ENCODE data around the gene OSBPL7. TPM values are rescaled to one million over a fixed set of nuclear protein-coding genes. Genes with fewer than 3 reads are reported as not detected.

OSBPL7 gene
- total and polyA plus RNA-seq, 2 of the 13 experiments (the other 11 are each of a cell fraction or from before 2014, with no cell fraction given), result 4.7 to 6.6 TPM

GRCh38 chr17:47850692-47851573 is 29.3 kb upstream of the OSBPL7 start, which contains the start of gene SP6 (continued):
- TF ChIP-seq, protein P1, sequence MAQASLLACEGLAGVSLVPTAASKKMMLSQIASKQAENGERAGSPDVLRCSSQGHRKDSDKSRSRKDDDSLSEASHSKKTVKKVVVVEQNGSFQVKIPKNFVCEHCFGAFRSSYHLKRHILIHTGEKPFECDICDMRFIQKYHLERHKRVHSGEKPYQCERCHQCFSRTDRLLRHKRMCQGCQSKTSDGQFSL (CRISPR knock-in tag; IDR thresholded peaks at IDR 0.05), result no peak
- TF ChIP-seq JUN (CRISPR knock-in tag; IDR thresholded peaks at IDR 0.05) (no peak), DPF2 (CRISPR knock-in tag; IDR thresholded peaks at IDR 0.05; ENCODE audit: borderline replicate concordance, low read depth) (0 out of 2 replicates have a peak, but pooled peaks have one; percentile 30), HNRNPK (IDR thresholded peaks at IDR 0.05; ENCODE audit: low read depth, low read length, poor library complexity, severe bottlenecking) (peak; percentile 77), RAD21 (CRISPR knock-in tag; IDR thresholded peaks at IDR 0.05) (peak; percentile 76), ZNF841 (CRISPR knock-in tag; IDR thresholded peaks at IDR 0.05; ENCODE audit: borderline replicate concordance) (no peak), NR0B2 (CRISPR knock-in tag; IDR thresholded peaks at IDR 0.05) (0 out of 2 replicates have a peak, but pooled peaks have one; percentile 23), SNAI1 (CRISPR knock-in tag; IDR thresholded peaks at IDR 0.05; ENCODE audit: borderline replicate concordance) (no peak), ZNF230 (CRISPR knock-in tag; IDR thresholded peaks at IDR 0.05) (peak; percentile 51; the same call in 1 of the 2 replicates), LBX2 (CRISPR knock-in tag; IDR thresholded peaks at IDR 0.05; ENCODE audit: borderline replicate concordance) (no peak), CEBPG (CRISPR knock-in tag; IDR thresholded peaks at IDR 0.05) (0 out of 2 replicates have a peak, but pooled peaks have one; percentile 4), MTF2 (CRISPR knock-in tag; IDR thresholded peaks at IDR 0.05; ENCODE audit: borderline replicate concordance) (peak; percentile 98), SP140L (CRISPR knock-in tag; IDR thresholded peaks at IDR 0.05; ENCODE audit: borderline replicate concordance) (0 out of 2 replicates have a peak, but pooled peaks have one; percentile 38), ZNF343 (CRISPR knock-in tag; IDR thresholded peaks at IDR 0.05) (peak; percentile 55; the same call in 1 of the 2 replicates), KDM4B (CRISPR knock-in tag; IDR thresholded peaks at IDR 0.05) (no peak), DRAP1 (CRISPR knock-in tag; IDR thresholded peaks at IDR 0.05) (peak; percentile 76), YEATS2 (CRISPR knock-in tag; IDR thresholded peaks at IDR 0.05; ENCODE audit: borderline replicate concordance) (peak; percentile 59; the same call in 1 of the 2 replicates), ZNF333 (CRISPR knock-in tag; IDR thresholded peaks at IDR 0.05; ENCODE audit: borderline replicate concordance) (no peak)
- TF ChIP-seq, protein P2, sequence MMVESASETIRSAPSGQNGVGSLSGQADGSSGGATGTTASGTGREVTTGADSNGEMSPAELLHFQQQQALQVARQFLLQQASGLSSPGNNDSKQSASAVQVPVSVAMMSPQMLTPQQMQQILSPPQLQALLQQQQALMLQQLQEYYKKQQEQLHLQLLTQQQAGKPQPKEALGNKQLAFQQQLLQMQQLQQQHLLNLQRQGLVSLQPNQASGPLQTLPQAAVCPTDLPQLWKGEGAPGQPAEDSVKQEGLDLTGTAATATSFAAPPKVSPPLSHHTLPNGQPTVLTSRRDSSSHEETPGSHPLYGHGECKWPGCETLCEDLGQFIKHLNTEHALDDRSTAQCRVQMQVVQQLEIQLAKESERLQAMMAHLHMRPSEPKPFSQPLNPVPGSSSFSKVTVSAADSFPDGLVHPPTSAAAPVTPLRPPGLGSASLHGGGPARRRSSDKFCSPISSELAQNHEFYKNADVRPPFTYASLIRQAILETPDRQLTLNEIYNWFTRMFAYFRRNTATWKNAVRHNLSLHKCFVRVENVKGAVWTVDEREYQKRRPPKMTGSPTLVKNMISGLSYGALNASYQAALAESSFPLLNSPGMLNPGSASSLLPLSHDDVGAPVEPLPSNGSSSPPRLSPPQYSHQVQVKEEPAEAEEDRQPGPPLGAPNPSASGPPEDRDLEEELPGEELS (CRISPR knock-in tag; IDR thresholded peaks at IDR 0.05), result peak; percentile 46
- TF ChIP-seq, protein P3, sequence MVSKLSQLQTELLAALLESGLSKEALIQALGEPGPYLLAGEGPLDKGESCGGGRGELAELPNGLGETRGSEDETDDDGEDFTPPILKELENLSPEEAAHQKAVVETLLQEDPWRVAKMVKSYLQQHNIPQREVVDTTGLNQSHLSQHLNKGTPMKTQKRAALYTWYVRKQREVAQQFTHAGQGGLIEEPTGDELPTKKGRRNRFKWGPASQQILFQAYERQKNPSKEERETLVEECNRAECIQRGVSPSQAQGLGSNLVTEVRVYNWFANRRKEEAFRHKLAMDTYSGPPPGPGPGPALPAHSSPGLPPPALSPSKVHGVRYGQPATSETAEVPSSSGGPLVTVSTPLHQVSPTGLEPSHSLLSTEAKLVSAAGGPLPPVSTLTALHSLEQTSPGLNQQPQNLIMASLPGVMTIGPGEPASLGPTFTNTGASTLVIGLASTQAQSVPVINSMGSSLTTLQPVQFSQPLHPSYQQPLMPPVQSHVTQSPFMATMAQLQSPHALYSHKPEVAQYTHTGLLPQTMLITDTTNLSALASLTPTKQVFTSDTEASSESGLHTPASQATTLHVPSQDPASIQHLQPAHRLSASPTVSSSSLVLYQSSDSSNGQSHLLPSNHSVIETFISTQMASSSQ (IDR thresholded peaks at IDR 0.05; ENCODE audit: low read depth), result no peak
- TF ChIP-seq, protein P3 (CRISPR knock-in tag; IDR thresholded peaks at IDR 0.05; ENCODE audit: borderline replicate concordance), result peak; percentile 27; the same call in 1 of the 2 replicates

Measured in HepG2 (cell line).